ENCODE results near the gene PUS10. TPM values are rescaled to one million over a fixed set of nuclear protein-coding genes. Genes with fewer than 3 reads are reported as not detected.

Gene PUS10
- total and polyA plus RNA-seq, 2 of the 13 experiments (the other 11 are each of a cell fraction or from before 2014, with no cell fraction given): 41.4 to 44.3 TPM

DNA sequence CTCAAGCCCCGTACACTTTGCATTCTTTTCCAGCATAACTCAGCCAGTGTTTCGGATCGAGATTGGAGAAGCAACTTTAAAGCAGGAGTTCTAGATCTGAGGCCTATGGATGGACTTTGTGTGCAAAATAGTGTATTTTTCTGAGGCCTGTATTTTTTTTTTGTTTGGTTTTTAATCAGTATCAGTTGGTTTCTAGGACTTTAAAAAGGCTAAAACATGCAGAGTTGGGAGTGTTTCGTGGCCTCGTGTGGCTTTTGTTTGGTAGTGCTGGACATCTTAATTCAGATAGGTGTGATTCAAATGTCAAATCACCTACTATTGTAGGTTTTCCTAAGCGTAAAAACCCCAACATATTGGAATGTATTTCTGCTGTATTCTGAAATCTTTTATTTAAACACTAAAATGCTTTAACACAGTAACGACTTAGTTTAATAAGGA lies 282 bp upstream of the PUS10 start (continued):
- TF ChIP-seq, protein P1, sequence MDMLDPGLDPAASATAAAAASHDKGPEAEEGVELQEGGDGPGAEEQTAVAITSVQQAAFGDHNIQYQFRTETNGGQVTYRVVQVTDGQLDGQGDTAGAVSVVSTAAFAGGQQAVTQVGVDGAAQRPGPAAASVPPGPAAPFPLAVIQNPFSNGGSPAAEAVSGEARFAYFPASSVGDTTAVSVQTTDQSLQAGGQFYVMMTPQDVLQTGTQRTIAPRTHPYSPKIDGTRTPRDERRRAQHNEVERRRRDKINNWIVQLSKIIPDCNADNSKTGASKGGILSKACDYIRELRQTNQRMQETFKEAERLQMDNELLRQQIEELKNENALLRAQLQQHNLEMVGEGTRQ (IDR thresholded peaks at IDR 0.05; ENCODE audit: low read depth, low read length): no peak
- TF ChIP-seq, protein P1 (CRISPR knock-in tag; IDR thresholded peaks at IDR 0.05; ENCODE audit: borderline replicate concordance): no peak
- TF ChIP-seq, protein P2, sequence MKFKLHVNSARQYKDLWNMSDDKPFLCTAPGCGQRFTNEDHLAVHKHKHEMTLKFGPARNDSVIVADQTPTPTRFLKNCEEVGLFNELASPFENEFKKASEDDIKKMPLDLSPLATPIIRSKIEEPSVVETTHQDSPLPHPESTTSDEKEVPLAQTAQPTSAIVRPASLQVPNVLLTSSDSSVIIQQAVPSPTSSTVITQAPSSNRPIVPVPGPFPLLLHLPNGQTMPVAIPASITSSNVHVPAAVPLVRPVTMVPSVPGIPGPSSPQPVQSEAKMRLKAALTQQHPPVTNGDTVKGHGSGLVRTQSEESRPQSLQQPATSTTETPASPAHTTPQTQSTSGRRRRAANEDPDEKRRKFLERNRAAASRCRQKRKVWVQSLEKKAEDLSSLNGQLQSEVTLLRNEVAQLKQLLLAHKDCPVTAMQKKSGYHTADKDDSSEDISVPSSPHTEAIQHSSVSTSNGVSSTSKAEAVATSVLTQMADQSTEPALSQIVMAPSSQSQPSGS (CRISPR knock-in tag; IDR thresholded peaks at IDR 0.05): no peak
- TF ChIP-seq RFXAP (CRISPR knock-in tag; IDR thresholded peaks at IDR 0.05; ENCODE audit: borderline replicate concordance) (no peak), ATF7-NPFF (CRISPR knock-in tag; IDR thresholded peaks at IDR 0.05; ENCODE audit: low read depth) (0 out of 2 replicates have a peak, but pooled peaks have one; percentile 27), RBM39 (IDR thresholded peaks at IDR 0.05; ENCODE audit: low read depth, low read length, poor library complexity, severe bottlenecking) (no peak), ZNF557 (CRISPR knock-in tag; IDR thresholded peaks at IDR 0.05) (no peak; the same call in 1 of the 2 replicates), POGZ (CRISPR knock-in tag; IDR thresholded peaks at IDR 0.05) (no peak; the same call in 1 of the 2 replicates), HES4 (CRISPR knock-in tag; IDR thresholded peaks at IDR 0.05; ENCODE audit: borderline replicate concordance) (no peak), ZNF496 (CRISPR knock-in tag; IDR thresholded peaks at IDR 0.05; ENCODE audit: insufficient replicate concordance) (no peak), ZNF234 (CRISPR knock-in tag; conservative IDR thresholded peaks at IDR 0.05) (no peak), MTF2 (CRISPR knock-in tag; IDR thresholded peaks at IDR 0.05; ENCODE audit: borderline replicate concordance) (no peak), SYNCRIP (IDR thresholded peaks at IDR 0.05; ENCODE audit: insufficient read depth, low read depth, low read length) (no peak), GLI4 (CRISPR knock-in tag; IDR thresholded peaks at IDR 0.05; ENCODE audit: borderline replicate concordance) (no peak)
- TF ChIP-seq, protein P3, sequence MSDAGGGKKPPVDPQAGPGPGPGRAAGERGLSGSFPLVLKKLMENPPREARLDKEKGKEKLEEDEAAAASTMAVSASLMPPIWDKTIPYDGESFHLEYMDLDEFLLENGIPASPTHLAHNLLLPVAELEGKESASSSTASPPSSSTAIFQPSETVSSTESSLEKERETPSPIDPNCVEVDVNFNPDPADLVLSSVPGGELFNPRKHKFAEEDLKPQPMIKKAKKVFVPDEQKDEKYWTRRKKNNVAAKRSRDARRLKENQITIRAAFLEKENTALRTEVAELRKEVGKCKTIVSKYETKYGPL (CRISPR knock-in tag; IDR thresholded peaks at IDR 0.05): peak; percentile 89; the same call in 1 of the 2 replicates
- TF ChIP-seq, protein P4, sequence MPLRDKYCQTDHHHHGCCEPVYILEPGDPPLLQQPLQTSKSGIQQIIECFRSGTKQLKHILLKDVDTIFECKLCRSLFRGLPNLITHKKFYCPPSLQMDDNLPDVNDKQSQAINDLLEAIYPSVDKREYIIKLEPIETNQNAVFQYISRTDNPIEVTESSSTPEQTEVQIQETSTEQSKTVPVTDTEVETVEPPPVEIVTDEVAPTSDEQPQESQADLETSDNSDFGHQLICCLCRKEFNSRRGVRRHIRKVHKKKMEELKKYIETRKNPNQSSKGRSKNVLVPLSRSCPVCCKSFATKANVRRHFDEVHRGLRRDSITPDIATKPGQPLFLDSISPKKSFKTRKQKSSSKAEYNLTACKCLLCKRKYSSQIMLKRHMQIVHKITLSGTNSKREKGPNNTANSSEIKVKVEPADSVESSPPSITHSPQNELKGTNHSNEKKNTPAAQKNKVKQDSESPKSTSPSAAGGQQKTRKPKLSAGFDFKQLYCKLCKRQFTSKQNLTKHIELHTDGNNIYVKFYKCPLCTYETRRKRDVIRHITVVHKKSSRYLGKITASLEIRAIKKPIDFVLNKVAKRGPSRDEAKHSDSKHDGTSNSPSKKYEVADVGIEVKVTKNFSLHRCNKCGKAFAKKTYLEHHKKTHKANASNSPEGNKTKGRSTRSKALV (CRISPR knock-in tag; IDR thresholded peaks at IDR 0.05): peak; percentile 4; the same call in 1 of the 2 replicates
- TF ChIP-seq, protein P5, sequence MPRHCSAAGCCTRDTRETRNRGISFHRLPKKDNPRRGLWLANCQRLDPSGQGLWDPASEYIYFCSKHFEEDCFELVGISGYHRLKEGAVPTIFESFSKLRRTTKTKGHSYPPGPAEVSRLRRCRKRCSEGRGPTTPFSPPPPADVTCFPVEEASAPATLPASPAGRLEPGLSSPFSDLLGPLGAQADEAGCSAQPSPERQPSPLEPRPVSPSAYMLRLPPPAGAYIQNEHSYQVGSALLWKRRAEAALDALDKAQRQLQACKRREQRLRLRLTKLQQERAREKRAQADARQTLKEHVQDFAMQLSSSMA (CRISPR knock-in tag; IDR thresholded peaks at IDR 0.05): no peak
- TF ChIP-seq, protein P6, sequence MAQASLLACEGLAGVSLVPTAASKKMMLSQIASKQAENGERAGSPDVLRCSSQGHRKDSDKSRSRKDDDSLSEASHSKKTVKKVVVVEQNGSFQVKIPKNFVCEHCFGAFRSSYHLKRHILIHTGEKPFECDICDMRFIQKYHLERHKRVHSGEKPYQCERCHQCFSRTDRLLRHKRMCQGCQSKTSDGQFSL (CRISPR knock-in tag; IDR thresholded peaks at IDR 0.05): no peak
- TF ChIP-seq, protein P7, sequence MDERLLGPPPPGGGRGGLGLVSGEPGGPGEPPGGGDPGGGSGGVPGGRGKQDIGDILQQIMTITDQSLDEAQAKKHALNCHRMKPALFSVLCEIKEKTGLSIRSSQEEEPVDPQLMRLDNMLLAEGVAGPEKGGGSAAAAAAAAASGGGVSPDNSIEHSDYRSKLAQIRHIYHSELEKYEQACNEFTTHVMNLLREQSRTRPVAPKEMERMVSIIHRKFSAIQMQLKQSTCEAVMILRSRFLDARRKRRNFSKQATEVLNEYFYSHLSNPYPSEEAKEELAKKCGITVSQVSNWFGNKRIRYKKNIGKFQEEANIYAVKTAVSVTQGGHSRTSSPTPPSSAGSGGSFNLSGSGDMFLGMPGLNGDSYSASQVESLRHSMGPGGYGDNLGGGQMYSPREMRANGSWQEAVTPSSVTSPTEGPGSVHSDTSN (CRISPR knock-in tag; IDR thresholded peaks at IDR 0.05): no peak

Data from HepG2 (cell line).